ENCODE results near the gene PKIG. TPM values are rescaled to one million over a fixed set of nuclear protein-coding genes. Genes with fewer than 3 reads are reported as not detected.
A peak's percentile ranks its signal among the peaks of the same experiment; 100 is the strongest.

PKIG gene
- total RNA-seq, 1 experiment from 2014 or later, result 41.9 TPM

- intact Hi-C loops (cut with micrococcal nuclease; ENCODE audit: unreplicated experiment), result loop anchor here (5.0 kb wide), 1 partner anchor 42 kb away; no protein-coding TSS in a partner anchor
- POLR2A ChIA-PET (ENCODE audit: unreplicated experiment), result no interaction called here
- no peaks in the 10 kb centered on the region for H4K20me1 ChIP-seq (ENCODE audit: insufficient read depth)
Observed at GRCh38 chr20:44574372-44574771, 8.0 kb upstream of the PKIG start.

GRCh38 chr20:44576297-44576696, 6.1 kb upstream of the PKIG start:
- Histone ChIP-seq H3F3A (ENCODE audit: insufficient read depth, low read depth) (peaks cover 55% of the 10 kb centered on the region), H3K9me2 (ENCODE audit: insufficient read depth) (no peaks in the 10 kb centered on the region), H3K4me2 (peak overlapping the region; percentile 40; the same call in 1 of the 2 replicates), H3K9me3 (ENCODE audit: insufficient read depth, low read depth) (peaks cover 5% of the 10 kb centered on the region), H3K4me3 (no peak overlapping the region), H2AFZ (no peak overlapping the region), H3K27ac (peak overlapping the region; percentile 14; the same call in 1 of the 2 replicates), H3K36me3 (ENCODE audit: low read depth) (no peaks in the 10 kb centered on the region), H4K20me1 (ENCODE audit: insufficient read depth) (no peaks in the 10 kb centered on the region), H3K4me1 (replicated peaks; ENCODE audit: insufficient read depth) (peaks cover 46% of the 10 kb centered on the region), H3K27me3 (ENCODE audit: insufficient read depth, low read depth) (no peaks in the 10 kb centered on the region), H3K79me2 (ENCODE audit: low read depth) (no peaks in the 10 kb centered on the region)
- POLR2A ChIA-PET (ENCODE audit: unreplicated experiment), result interaction anchor here (0.7 kb wide), 1 partner anchor 843 kb away, joined by 3 read pairs; no protein-coding TSS in a partner anchor
- intact Hi-C loops (cut with micrococcal nuclease; ENCODE audit: unreplicated experiment), result no loop called here
- BruUV-seq (replicated peaks), result no TSS peak
- CTCF ChIA-PET, result interaction anchor here (0.5 to 0.9 kb wide), 4 partner anchors 14 to 640 kb away, joined by 3 to 7 read pairs (median 4); no protein-coding TSS in a partner anchor
- DNase-seq, result peak in 1 of 2 experiments; percentile 42
- TF ChIP-seq EZH2 (IDR thresholded peaks at IDR 0.05; ENCODE audit: low read depth) (no peak), CTCF (conservative IDR thresholded peaks at IDR 0.05) (peak; percentile 30; the same call in 1 of the 2 replicates)

More at GRCh38 chr20:44574372-44574771, 8.0 kb upstream of the PKIG start:
- H3K4me2 ChIP-seq, result no peak overlapping the region
- no peak overlapping the region for H2AFZ ChIP-seq
- no TSS peak for BruUV-seq (replicated peaks)
- no peaks in the 10 kb centered on the region for H3K27me3 ChIP-seq (ENCODE audit: insufficient read depth, low read depth)
- H3K79me2 ChIP-seq (ENCODE audit: low read depth), result no peaks in the 10 kb centered on the region
- H3K36me3 ChIP-seq (ENCODE audit: low read depth), result no peaks in the 10 kb centered on the region
- no peaks in the 10 kb centered on the region for H3K9me2 ChIP-seq (ENCODE audit: insufficient read depth)
- no peak overlapping the region for H3K27ac ChIP-seq
- no peak for DNase-seq
- no peak for TF ChIP-seq EZH2 (IDR thresholded peaks at IDR 0.05; ENCODE audit: low read depth)
- TF ChIP-seq CTCF (conservative IDR thresholded peaks at IDR 0.05), result no peak
- peaks cover 42% of the 10 kb centered on the region for H3K4me1 ChIP-seq (replicated peaks; ENCODE audit: insufficient read depth)
- H3K9me3 ChIP-seq (ENCODE audit: insufficient read depth, low read depth), result peaks cover 5% of the 10 kb centered on the region
- H3F3A ChIP-seq (ENCODE audit: insufficient read depth, low read depth), result peaks cover 45% of the 10 kb centered on the region
- CTCF ChIA-PET, result no interaction called here
- no peak overlapping the region for H3K4me3 ChIP-seq

GRCh38 chr20:44579313-44580081, 2.9 kb upstream of the PKIG start:
- Histone ChIP-seq H3K4me3 (no peak overlapping the region), H2AFZ (no peak overlapping the region), H3F3A (ENCODE audit: insufficient read depth, low read depth) (peaks cover 25% of the 10 kb centered on the region; the same call in 1 of the 2 replicates), H3K4me2 (no peak overlapping the region), H3K27ac (no peak overlapping the region), H3K27me3 (ENCODE audit: insufficient read depth, low read depth) (no peaks in the 10 kb centered on the region), H3K4me1 (replicated peaks; ENCODE audit: insufficient read depth) (peaks cover 15% of the 10 kb centered on the region), H3K36me3 (ENCODE audit: low read depth) (no peaks in the 10 kb centered on the region), H3K9me3 (ENCODE audit: insufficient read depth, low read depth) (peaks cover 5% of the 10 kb centered on the region), H3K9me2 (ENCODE audit: insufficient read depth) (no peaks in the 10 kb centered on the region), H4K20me1 (ENCODE audit: insufficient read depth) (no peaks in the 10 kb centered on the region), H3K79me2 (ENCODE audit: low read depth) (no peaks in the 10 kb centered on the region)
- CTCF ChIA-PET, result no interaction called here
- BruUV-seq (replicated peaks), result no TSS peak
- intact Hi-C loops (cut with micrococcal nuclease; ENCODE audit: unreplicated experiment), result no loop called here
- no peak for DNase-seq
- POLR2A ChIA-PET (ENCODE audit: unreplicated experiment), result no interaction called here
- no peak for TF ChIP-seq CTCF (conservative IDR thresholded peaks at IDR 0.05)
- TF ChIP-seq EZH2 (IDR thresholded peaks at IDR 0.05; ENCODE audit: low read depth), result no peak
